Breast epithelium (tissue), 4 donors: Measurements from ENCODE around the gene RBBP6. TPM values are rescaled to one million over a fixed set of nuclear protein-coding genes. Genes with fewer than 3 reads are reported as not detected.

Source experiments
- DNase-seq, 2 donors: peaks; one replicate each; pipeline ENCODE4 v3.0.0-alpha.2; 2019; ENCODE audit warnings: low spot score in 2 of 2
- H3K27ac ChIP-seq, 2 donors: fragments of 200-600 bp; sonication (generic) in 1 of 2; one replicate each; pipeline ENCODE4 v1.5.1; 2016 to 2019; ENCODE audit warnings: mild to moderate bottlenecking in 1 of 2
- H3K27me3 ChIP-seq, 2 donors: fragments of 200-600 bp; sonication (generic) in 1 of 2; one replicate each; pipeline versions ENCODE4 v1.5.1 to v1.6.0; 2017 to 2019; ENCODE audit warnings: control low read depth in 1 of 2, mild to moderate bottlenecking in 1 of 2
- H3K36me3 ChIP-seq: fragments of 200-600 bp; one replicate; pipeline ENCODE4 v1.5.1; 2019
- H3K4me1 ChIP-seq, 2 donors: fragments of 200-600 bp; sonication (generic); one replicate each; pipeline ENCODE4 v1.5.1; 2016 to 2019; ENCODE audit warnings: control low read depth in 1 of 2
- H3K4me3 ChIP-seq, 3 donors: fragments of 200-600 bp; sonication (generic); 1 replicate in 2 of 3; 2 replicates in 1 of 3; pipeline ENCODE4 v1.5.1; 2016 to 2019; ENCODE audit warnings: mild to moderate bottlenecking in 3 of 3, moderate library complexity in 2 of 3
- H3K9me3 ChIP-seq, 2 donors: fragments of 200-600 bp; sonication (generic) in 1 of 2; one replicate each; pipeline ENCODE4 v1.5.1; 2016 to 2019; ENCODE audit warnings: control low read depth in 1 of 2
- POLR2A ChIP-seq: fragments of 450-650 bp; IDR thresholded peaks from one replicate; pipeline ENCODE4 v1.6.1; 2016; ENCODE audit warnings: antibody characterized with exemption, mild to moderate bottlenecking, moderate library complexity
- POLR2AphosphoS5 ChIP-seq, 3 donors: sonication (generic); formaldehyde crosslinking; IDR thresholded peaks; one replicate each; pipeline ENCODE4 v1.6.1; 2017; ENCODE audit warnings: antibody characterized with exemption in 3 of 3
- intact Hi-C: fragments of 100-400 bp; cut with DNase I; formaldehyde crosslinking; loops from one replicate; pipeline ENCODE4 v1.15.1; 2023; ENCODE audit warnings: low total_unique reads
- total RNA-seq, 3 donors: library from RNA; depleted of rRNA; stranded (reverse); fragments of >200 nt; gene quantifications; one replicate each; pipeline ENCODE4 v1.1.0, GENCODE V29; 2016
- TF ChIP-seq, protein P1 (sequence below), 3 donors: fragments of 450-650 bp; IDR thresholded peaks; one replicate each; pipeline ENCODE4 v1.5.1; 2016 to 2017; ENCODE audit warnings: antibody characterized with exemption in 3 of 3, mild to moderate bottlenecking in 3 of 3, moderate library complexity in 3 of 3

Gene RBBP6
- total RNA-seq, 3 donors from 2014 or later: 54.7 to 90.7 (median 67.8) TPM

DNA sequence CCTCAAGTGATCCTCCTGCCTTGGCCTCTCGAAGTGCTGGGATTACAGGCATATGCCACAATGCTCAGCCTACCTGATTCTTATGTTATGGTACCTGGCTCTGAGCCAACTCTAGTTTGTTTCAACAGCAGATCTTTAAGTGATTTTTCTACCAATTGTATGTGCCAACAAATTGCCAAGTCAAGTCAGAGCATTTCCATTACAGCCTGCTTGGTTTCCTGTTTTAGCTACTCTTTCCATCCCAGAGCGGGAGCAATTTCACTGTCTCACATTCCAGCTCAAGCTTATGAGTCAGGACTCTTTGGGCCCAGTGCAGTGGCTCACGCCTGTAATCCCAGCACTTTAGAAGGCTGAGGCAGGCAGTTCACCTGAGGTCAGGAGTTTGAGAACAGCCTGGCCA is 30.8 kb upstream of the RBBP6 start:
- no peaks in the 10 kb centered on the region for H3K36me3 ChIP-seq
- H3K9me3 ChIP-seq: no peaks in the 10 kb centered on the region
- no peak overlapping the region for H3K27ac ChIP-seq
- H3K27me3 ChIP-seq: no peaks in the 10 kb centered on the region
- H3K4me1 ChIP-seq: no peaks in the 10 kb centered on the region
- intact Hi-C loops: no loop called here
- TF ChIP-seq POLR2A (no peak), POLR2AphosphoS5 (IDR thresholded peaks at IDR 0.05) (no peak)
- TF ChIP-seq, protein P1, sequence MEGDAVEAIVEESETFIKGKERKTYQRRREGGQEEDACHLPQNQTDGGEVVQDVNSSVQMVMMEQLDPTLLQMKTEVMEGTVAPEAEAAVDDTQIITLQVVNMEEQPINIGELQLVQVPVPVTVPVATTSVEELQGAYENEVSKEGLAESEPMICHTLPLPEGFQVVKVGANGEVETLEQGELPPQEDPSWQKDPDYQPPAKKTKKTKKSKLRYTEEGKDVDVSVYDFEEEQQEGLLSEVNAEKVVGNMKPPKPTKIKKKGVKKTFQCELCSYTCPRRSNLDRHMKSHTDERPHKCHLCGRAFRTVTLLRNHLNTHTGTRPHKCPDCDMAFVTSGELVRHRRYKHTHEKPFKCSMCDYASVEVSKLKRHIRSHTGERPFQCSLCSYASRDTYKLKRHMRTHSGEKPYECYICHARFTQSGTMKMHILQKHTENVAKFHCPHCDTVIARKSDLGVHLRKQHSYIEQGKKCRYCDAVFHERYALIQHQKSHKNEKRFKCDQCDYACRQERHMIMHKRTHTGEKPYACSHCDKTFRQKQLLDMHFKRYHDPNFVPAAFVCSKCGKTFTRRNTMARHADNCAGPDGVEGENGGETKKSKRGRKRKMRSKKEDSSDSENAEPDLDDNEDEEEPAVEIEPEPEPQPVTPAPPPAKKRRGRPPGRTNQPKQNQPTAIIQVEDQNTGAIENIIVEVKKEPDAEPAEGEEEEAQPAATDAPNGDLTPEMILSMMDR (IDR thresholded peaks at IDR 0.05): no peak
- DNase-seq: no peak
- no peak overlapping the region for H3K4me3 ChIP-seq

DNA sequence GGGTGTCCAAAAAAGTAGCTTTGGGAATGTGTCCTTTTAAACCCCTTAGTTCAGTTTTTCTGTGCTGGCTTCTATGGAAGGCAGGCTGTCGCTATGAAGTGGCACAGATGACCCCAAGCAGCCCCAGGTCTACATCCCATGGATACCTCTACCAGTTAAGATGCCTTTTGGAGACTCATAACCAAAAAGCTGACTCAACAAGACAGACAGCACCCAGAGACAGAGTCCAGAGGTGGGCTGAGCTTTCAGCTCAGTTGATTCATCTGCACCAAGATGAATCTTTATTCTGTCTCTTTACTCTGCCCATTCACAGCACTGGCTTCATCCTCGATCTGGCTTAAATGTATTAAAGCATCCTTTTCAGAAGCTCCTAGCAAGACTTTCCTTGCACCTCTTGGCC is 29.8 kb upstream of the RBBP6 start:
- no peaks in the 10 kb centered on the region for H3K36me3 ChIP-seq
- no peak for DNase-seq
- intact Hi-C loops: no loop called here
- no peak overlapping the region for H3K4me3 ChIP-seq
- no peaks in the 10 kb centered on the region for H3K27me3 ChIP-seq
- H3K9me3 ChIP-seq: no peaks in the 10 kb centered on the region
- H3K27ac ChIP-seq: no peak overlapping the region
- TF ChIP-seq, protein P1 (IDR thresholded peaks at IDR 0.05): no peak
- TF ChIP-seq POLR2A: no peak
- H3K4me1 ChIP-seq: no peaks in the 10 kb centered on the region

GRCh38 chr16:24511174-24511573 is 28.2 kb upstream of the RBBP6 start:
- Histone ChIP-seq H3K27ac (no peak overlapping the region), H3K27me3 (no peaks in the 10 kb centered on the region), H3K9me3 (no peaks in the 10 kb centered on the region), H3K4me1 (no peaks in the 10 kb centered on the region), H3K36me3 (no peaks in the 10 kb centered on the region), H3K4me3 (no peak overlapping the region)
- TF ChIP-seq POLR2AphosphoS5 (IDR thresholded peaks at IDR 0.05): no peak
- TF ChIP-seq, protein P1 (IDR thresholded peaks at IDR 0.05): no peak
- TF ChIP-seq POLR2A: no peak
- intact Hi-C loops: no loop called here
- no peak for DNase-seq

- no peak overlapping the region for H3K27ac ChIP-seq
- no peaks in the 10 kb centered on the region for H3K4me1 ChIP-seq
- intact Hi-C loops: no loop called here
- DNase-seq: no peak
- H3K27me3 ChIP-seq: no peaks in the 10 kb centered on the region
- no peaks in the 10 kb centered on the region for H3K9me3 ChIP-seq
- no peaks in the 10 kb centered on the region for H3K36me3 ChIP-seq
- TF ChIP-seq, protein P1 (IDR thresholded peaks at IDR 0.05): no peak
- TF ChIP-seq POLR2AphosphoS5 (IDR thresholded peaks at IDR 0.05) (no peak), POLR2A (no peak)
- H3K4me3 ChIP-seq: no peak overlapping the region
These were observed 27.6 kb upstream of the RBBP6 start for GRCh38 chr16:24511792-24512191.

GRCh38 chr16:24514096-24514495 is 25.3 kb upstream of the RBBP6 start:
- Histone ChIP-seq H3K36me3 (no peaks in the 10 kb centered on the region), H3K4me1 (no peaks in the 10 kb centered on the region), H3K9me3 (no peaks in the 10 kb centered on the region), H3K27ac (no peak overlapping the region), H3K27me3 (no peaks in the 10 kb centered on the region), H3K4me3 (no peak overlapping the region)
- TF ChIP-seq POLR2AphosphoS5 (IDR thresholded peaks at IDR 0.05) (no peak), POLR2A (no peak)
- TF ChIP-seq, protein P1 (IDR thresholded peaks at IDR 0.05): no peak
- no peak for DNase-seq
- intact Hi-C loops: no loop called here
